ENCODE measurements around the gene MUC4. TPM values are rescaled to one million over a fixed set of nuclear protein-coding genes. Genes with fewer than 3 reads are reported as not detected.

The MUC4 gene
- polyA plus RNA-seq, 1 experiment = not detected

GRCh38 chr3:195764961-195765706 is 46.6 kb downstream of the MUC4 start:
- ChIA-PET CTCF (interaction anchor here (1.2 kb wide), 1 partner anchor 10 kb away, joined by 4 read pairs; no protein-coding TSS in a partner anchor), POLR2A (no interaction called here)
- no peak for DNase-seq (ENCODE audit: low read depth)
- Histone ChIP-seq H3K4me3 (ENCODE audit: low read depth, low read length) (no peak overlapping the region), H3K36me3 (ENCODE audit: control insufficient read depth, insufficient read depth, low read length) (no peaks in the 10 kb centered on the region), H3K27me3 (ENCODE audit: control insufficient read depth, insufficient read depth, low read length) (peaks cover 6% of the 10 kb centered on the region)
- TF ChIP-seq CTCF (IDR thresholded peaks at IDR 0.05; ENCODE audit: insufficient read depth, low read depth, low read length) = no peak

GRCh38 chr3:195763843-195764825 is 47.6 kb downstream of the MUC4 start:
- Histone ChIP-seq H3K4me3 (ENCODE audit: low read depth, low read length) (no peak overlapping the region), H3K36me3 (ENCODE audit: control insufficient read depth, insufficient read depth, low read length) (no peaks in the 10 kb centered on the region), H3K27me3 (ENCODE audit: control insufficient read depth, insufficient read depth, low read length) (peaks cover 8% of the 10 kb centered on the region)
- POLR2A ChIA-PET = no interaction called here
- no peak for DNase-seq (ENCODE audit: low read depth)
- no peak for TF ChIP-seq CTCF (IDR thresholded peaks at IDR 0.05; ENCODE audit: insufficient read depth, low read depth, low read length)
- CTCF ChIA-PET = interaction anchor here (1.2 kb wide), 1 partner anchor 9 kb away, joined by 4 read pairs; no protein-coding TSS in a partner anchor

- DNase-seq (ENCODE audit: low read depth) = no peak
- Histone ChIP-seq H3K36me3 (ENCODE audit: control insufficient read depth, insufficient read depth, low read length) (no peaks in the 10 kb centered on the region), H3K4me3 (ENCODE audit: low read depth, low read length) (no peak overlapping the region), H3K27me3 (ENCODE audit: control insufficient read depth, insufficient read depth, low read length) (peaks cover 12% of the 10 kb centered on the region)
- no peak for TF ChIP-seq CTCF (IDR thresholded peaks at IDR 0.05; ENCODE audit: insufficient read depth, low read depth, low read length)
- ChIA-PET CTCF (no interaction called here), POLR2A (no interaction called here)
Observed at GRCh38 chr3:195763076-195763830, 48.5 kb downstream of the MUC4 start.

GRCh38 chr3:195762611-195763010 is 49.1 kb downstream of the MUC4 start:
- DNase-seq (ENCODE audit: low read depth) = no peak
- H3K27me3 ChIP-seq (ENCODE audit: control insufficient read depth, insufficient read depth, low read length) = peaks cover 13% of the 10 kb centered on the region
- no peak for TF ChIP-seq CTCF (IDR thresholded peaks at IDR 0.05; ENCODE audit: insufficient read depth, low read depth, low read length)
- no peak overlapping the region for H3K4me3 ChIP-seq (ENCODE audit: low read depth, low read length)
- no peaks in the 10 kb centered on the region for H3K36me3 ChIP-seq (ENCODE audit: control insufficient read depth, insufficient read depth, low read length)
- ChIA-PET CTCF (no interaction called here), POLR2A (no interaction called here)

- no peak for TF ChIP-seq CTCF (IDR thresholded peaks at IDR 0.05; ENCODE audit: insufficient read depth, low read depth, low read length)
- ChIA-PET CTCF (no interaction called here), POLR2A (no interaction called here)
Observed at GRCh38 chr3:195762249-195762585, 49.5 kb downstream of the MUC4 start.

More at GRCh38 chr3:195762249-195762585, 49.5 kb downstream of the MUC4 start:
- no peak for DNase-seq (ENCODE audit: low read depth)
- Histone ChIP-seq H3K4me3 (ENCODE audit: low read depth, low read length) (no peak overlapping the region), H3K36me3 (ENCODE audit: control insufficient read depth, insufficient read depth, low read length) (no peaks in the 10 kb centered on the region), H3K27me3 (ENCODE audit: control insufficient read depth, insufficient read depth, low read length) (peaks cover 15% of the 10 kb centered on the region)

All from BJ (cell line).